NCI-H187 (cell line): ENCODE measurements around the gene UTP20.
"Not testable (repeated sequence)": the region's sequence is repeated elsewhere in the genome, so short reads cannot be mapped to it uniquely, and the experiment has no call there.

Source experiments
- DNase-seq, 2 experiments: peaks; one replicate each; lab custom pipeline; 2025; lab: John Stamatoyannopoulos, UW

Gene UTP20

GRCh38 chr12:101327051-101327450 is 47.1 kb downstream of the UTP20 start:
- no peak for DNase-seq

GRCh38 chr12:101327546-101327945 is 47.6 kb downstream of the UTP20 start:
- DNase-seq: no peak

GRCh38 chr12:101328917-101329316 is 49.0 kb downstream of the UTP20 start:
- no peak for DNase-seq

- DNase-seq: no peak
Observed at GRCh38 chr12:101330631-101331030, 50.7 kb downstream of the UTP20 start.

GRCh38 chr12:101336437-101336836 is 56.5 kb downstream of the UTP20 start:
- DNase-seq: no peak

GRCh38 chr12:101338087-101338486 is 58.2 kb downstream of the UTP20 start:
- no peak for DNase-seq

- DNase-seq: no peak
Observed at GRCh38 chr12:101343893-101344292, 64.0 kb downstream of the UTP20 start.

- DNase-seq: no peak
Observed at GRCh38 chr12:101351682-101352081, 71.8 kb downstream of the UTP20 start.

- DNase-seq: no peak
Observed at GRCh38 chr12:101356794-101357193, 76.9 kb downstream of the UTP20 start.

- DNase-seq: no peak
Observed at GRCh38 chr12:101361455-101361854, 81.5 kb downstream of the UTP20 start.

GRCh38 chr12:101368016-101368415 is 88.1 kb downstream of the UTP20 start:
- DNase-seq: no peak

GRCh38 chr12:101372431-101372830 is 92.5 kb downstream of the UTP20 start:
- no peak for DNase-seq

GRCh38 chr12:101375573-101375972 is 95.7 kb downstream of the UTP20 start:
- DNase-seq: no peak

GRCh38 chr12:101379149-101379548 is 99.2 kb downstream of the UTP20 start:
- no peak for DNase-seq

GRCh38 chr12:101391181-101391580 is 111.3 kb downstream of the UTP20 start:
- not testable (repeated sequence) for DNase-seq

GRCh38 chr12:101407049-101407435 is 127.1 kb downstream of the UTP20 start:
- DNase-seq: no peak

- peak; percentile 82 to 96 for DNase-seq
Observed at GRCh38 chr12:101407436-101408345, 127.8 kb downstream of the UTP20 start, which contains the start of gene ARL1. Gene ARL1, minus strand, starts transcription at chr12:101407772. Its CDS starts 127 bp downstream, at chr12:101407645.

- DNase-seq: not testable (repeated sequence)
Observed at GRCh38 chr12:101410169-101410568, 130.3 kb downstream of the UTP20 start.

GRCh38 chr12:101414533-101415119 is 134.7 kb downstream of the UTP20 start:
- DNase-seq: peak in 1 of 2 experiments; percentile 66

- DNase-seq: no peak
Observed at GRCh38 chr12:101415228-101415627, 135.3 kb downstream of the UTP20 start.

- DNase-seq: not testable (repeated sequence)
Observed at GRCh38 chr12:101422066-101422465, 142.2 kb downstream of the UTP20 start.

- DNase-seq: no peak
Observed at GRCh38 chr12:101424620-101425019, 144.7 kb downstream of the UTP20 start.

- DNase-seq: no peak
Observed at GRCh38 chr12:101430456-101430855, 150.6 kb downstream of the UTP20 start.
